Adipocyte (in vitro differentiated cells): Measurements from ENCODE around the gene STAC2.

Source experiments
- DNase-seq: peaks from one replicate; pipeline ENCODE4 v3.0.0-alpha.2; 2015; ENCODE audit warnings: low read depth
- H3K27me3 ChIP-seq: replicated peaks from 2 replicates; pipeline ENCODE4 v1.7.0; 2013; ENCODE audit warnings: mild to moderate bottlenecking, low read length, moderate library complexity; ENCODE audit not compliant: control insufficient read depth, insufficient read depth
- H3K36me3 ChIP-seq: 2 replicates; pipeline ENCODE4 v1.7.0; 2013; ENCODE audit warnings: low read length, mild to moderate bottlenecking, moderate library complexity; ENCODE audit not compliant: control insufficient read depth, insufficient read depth, severe bottlenecking
- H3K4me1 ChIP-seq: 2 replicates; pipeline ENCODE4 v1.7.0; 2013; ENCODE audit warnings: mild to moderate bottlenecking, low read length, moderate library complexity; ENCODE audit not compliant: control insufficient read depth, insufficient read depth
- H3K4me3 ChIP-seq: 2 replicates; pipeline ENCODE4 v1.7.0; 2013; ENCODE audit warnings: mild to moderate bottlenecking, low read length, moderate library complexity
- H3K9ac ChIP-seq: 2 replicates; pipeline ENCODE4 v1.7.0; 2013; ENCODE audit warnings: mild to moderate bottlenecking, low read length, moderate library complexity
- H3K9me3 ChIP-seq: 2 replicates; pipeline ENCODE4 v1.7.0; 2013; ENCODE audit warnings: mild to moderate bottlenecking, low read length, moderate library complexity; ENCODE audit not compliant: control insufficient read depth

The STAC2 gene

DNA sequence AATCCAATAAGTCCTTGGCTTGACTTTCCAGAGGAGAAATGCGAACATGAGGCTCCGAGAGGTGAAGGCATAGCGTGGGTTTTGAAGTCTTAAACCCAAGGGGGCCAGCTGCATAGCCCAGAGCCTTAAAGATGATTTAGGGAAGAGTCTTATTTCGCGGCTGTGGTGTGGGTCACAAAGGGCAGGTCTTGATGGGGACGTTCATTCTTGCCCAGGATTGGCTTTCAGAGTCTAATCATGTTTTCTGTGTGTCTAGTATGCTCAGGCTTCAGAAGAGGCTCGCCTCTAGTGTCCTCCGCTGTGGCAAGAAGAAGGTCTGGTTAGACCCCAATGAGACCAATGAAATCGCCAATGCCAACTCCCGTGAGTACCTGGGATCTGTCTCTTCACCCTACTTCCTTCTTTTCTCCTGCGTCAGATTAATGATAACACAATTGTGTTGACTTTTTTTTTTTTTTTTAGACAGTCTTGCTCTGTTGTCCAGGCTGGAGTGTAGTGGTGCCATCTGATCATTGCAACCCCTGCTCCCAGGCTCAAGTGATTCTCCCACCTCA is 24.7 kb downstream of the STAC2 start:
- Histone ChIP-seq H3K27me3 (no peaks in the 10 kb centered on the region), H3K36me3 (peaks cover 39% of the 10 kb centered on the region), H3K9me3 (no peaks in the 10 kb centered on the region), H3K4me3 (peak overlapping the region; percentile 93), H3K9ac (peak overlapping the region; percentile 100), H3K4me1 (peaks cover 31% of the 10 kb centered on the region)
- DNase-seq: no peak

DNA sequence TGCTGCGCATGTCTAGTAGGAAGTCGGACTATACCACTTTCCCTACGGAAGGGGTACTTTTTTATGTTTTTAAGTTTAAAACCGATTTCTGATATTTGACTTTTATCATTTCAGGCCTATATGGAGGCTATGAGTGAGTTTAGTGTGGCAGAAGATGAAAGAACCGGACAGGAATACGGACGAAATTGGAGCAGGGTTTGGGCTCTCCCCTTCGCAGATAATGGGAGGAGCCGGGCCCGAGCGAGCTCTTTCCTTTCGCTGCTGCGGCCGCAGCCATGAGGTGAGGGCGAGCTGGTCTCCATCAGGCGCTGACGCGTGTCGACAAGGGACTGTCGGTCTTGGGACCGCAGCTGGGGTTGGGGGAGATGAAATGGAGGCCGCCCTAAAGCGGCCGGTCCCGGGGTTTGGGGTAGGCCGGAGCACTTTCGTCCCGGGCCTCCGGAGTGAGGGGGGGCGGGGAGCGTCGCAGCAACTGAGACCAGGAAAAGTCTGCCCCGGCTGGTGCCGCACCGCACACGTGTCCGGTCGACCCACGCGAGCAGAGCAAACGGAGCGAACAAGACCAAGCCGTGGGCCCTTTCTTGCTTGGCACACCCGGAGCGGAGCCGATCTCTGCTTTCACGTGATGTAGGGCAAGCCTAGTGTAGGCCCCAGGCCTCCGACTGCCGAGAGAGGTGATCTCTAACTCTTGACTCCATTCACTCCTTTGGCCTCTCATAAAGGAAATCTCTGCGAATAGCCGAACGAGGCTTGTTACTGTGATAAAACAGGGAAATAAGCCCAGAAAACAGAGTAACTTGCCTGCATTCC is 25.5 kb downstream of the STAC2 start, which contains the start of gene RPL19:
Gene RPL19 (plus strand): TSS at position 214 of the 810 bp plus-strand sequence. CDS start 62 bp downstream, at position 276.
- Histone ChIP-seq H3K27me3 (no peaks in the 10 kb centered on the region), H3K4me3 (peak within 1 kb of the TSS; percentile 93), H3K9me3 (no peaks in the 10 kb centered on the region), H3K4me1 (peaks cover 39% of the 10 kb centered on the region), H3K36me3 (peaks cover 39% of the 10 kb centered on the region), H3K9ac (peak within 1 kb of the TSS; percentile 100)
- peak; percentile 88 for DNase-seq

- peak; percentile 97 for DNase-seq
- no peaks in the 10 kb centered on the region for H3K9me3 ChIP-seq
- peak overlapping the region; percentile 93 for H3K4me3 ChIP-seq
- H3K36me3 ChIP-seq: peaks cover 34% of the 10 kb centered on the region
- H3K9ac ChIP-seq: peak overlapping the region; percentile 100
- peaks cover 44% of the 10 kb centered on the region for H3K4me1 ChIP-seq
- H3K27me3 ChIP-seq: no peaks in the 10 kb centered on the region
Measured at GRCh38 chr17:39199820-39200069, 26.0 kb downstream of the STAC2 start.

- peaks cover 19% of the 10 kb centered on the region for H3K36me3 ChIP-seq
- peaks cover 58% of the 10 kb centered on the region for H3K4me1 ChIP-seq
- H3K4me3 ChIP-seq: peak overlapping the region; percentile 84
- DNase-seq: peak; percentile 29
- H3K27me3 ChIP-seq: no peaks in the 10 kb centered on the region
- peak overlapping the region; percentile 35 for H3K9ac ChIP-seq
- H3K9me3 ChIP-seq: no peaks in the 10 kb centered on the region
Measured at GRCh38 chr17:39198186-39198566, 27.6 kb downstream of the STAC2 start.

DNA sequence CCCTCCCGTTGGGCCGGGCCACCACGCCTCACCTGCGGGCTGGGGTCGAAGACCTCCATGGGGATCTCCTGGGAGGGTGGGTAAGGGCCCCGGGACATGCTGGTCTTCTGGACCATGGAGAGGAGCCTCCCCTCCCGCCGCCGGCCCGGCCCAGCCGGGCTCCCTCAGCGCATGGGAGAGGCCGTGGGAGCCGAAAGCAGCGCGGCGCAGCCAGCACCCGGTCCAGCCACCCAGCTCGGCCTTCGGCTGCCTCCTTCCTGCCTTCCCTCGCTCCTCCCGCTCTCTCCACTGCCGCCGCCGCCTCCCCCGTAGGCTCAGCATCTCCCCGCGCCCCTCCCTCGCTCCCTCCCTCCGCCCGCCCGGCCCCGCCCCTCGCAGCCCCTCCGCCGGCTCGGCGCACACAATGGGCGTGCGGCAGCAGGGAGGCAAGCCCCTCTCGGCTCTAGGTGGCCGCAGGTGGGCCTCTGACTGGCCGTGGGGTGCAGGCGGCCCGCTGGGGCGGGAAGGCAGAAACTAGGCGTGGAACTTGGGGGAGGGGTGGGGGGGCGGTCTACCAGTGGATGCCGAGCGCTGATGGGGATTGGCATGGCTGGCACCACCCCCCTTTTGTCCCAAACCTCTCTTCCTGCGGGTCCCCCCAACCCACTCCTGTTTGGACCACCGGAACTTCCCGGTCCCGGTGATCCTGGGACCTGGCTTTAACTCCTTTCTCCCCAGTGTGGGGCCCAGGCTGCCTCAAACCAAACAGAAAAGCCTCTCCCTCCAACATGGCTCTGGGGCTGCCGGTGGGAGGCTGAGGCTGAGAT is 28.2 kb downstream of the STAC2 start, which contains the start of gene CACNB1:
Gene CACNB1 (minus strand): TSS at position 290 of the 806 bp plus-strand sequence. CDS start 174 bp downstream, at position 116.
- no peaks in the 10 kb centered on the region for H3K9me3 ChIP-seq
- peak; percentile 91 for DNase-seq
- peak within 1 kb of the TSS; percentile 84 for H3K4me3 ChIP-seq
- H3K27me3 ChIP-seq: no peaks in the 10 kb centered on the region
- peaks cover 57% of the 10 kb centered on the region for H3K4me1 ChIP-seq
- H3K36me3 ChIP-seq: peaks cover 18% of the 10 kb centered on the region
- peak within 1 kb of the TSS; percentile 90 for H3K9ac ChIP-seq

DNA sequence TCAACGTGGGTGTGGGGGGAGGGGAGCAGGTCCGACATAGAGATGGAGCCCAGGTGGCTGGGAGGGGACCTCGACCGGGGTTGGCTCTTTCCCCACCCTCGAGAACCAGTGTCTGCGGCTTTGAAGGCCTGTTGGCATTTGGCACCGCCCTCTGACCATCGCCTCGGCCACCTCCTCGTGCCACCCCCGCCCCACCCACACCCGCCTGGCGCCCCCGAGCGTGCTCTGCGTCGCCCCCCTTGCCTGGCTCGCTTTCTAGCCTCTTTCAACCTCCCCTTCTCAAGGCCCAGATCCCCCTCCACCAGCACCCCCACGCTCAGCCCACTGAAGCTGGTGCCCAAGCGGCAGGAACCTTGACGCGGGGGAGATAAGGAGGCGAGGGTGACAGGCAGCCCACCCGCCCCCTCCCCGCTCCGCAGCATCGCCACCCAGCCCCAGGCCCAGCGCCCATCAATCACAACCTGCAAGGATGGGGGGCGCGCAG is 28.9 kb downstream of the STAC2 start:
- peak overlapping the region; percentile 84 for H3K4me3 ChIP-seq
- DNase-seq: peak; percentile 55
- peaks cover 18% of the 10 kb centered on the region for H3K36me3 ChIP-seq
- no peaks in the 10 kb centered on the region for H3K27me3 ChIP-seq
- peak overlapping the region; percentile 90 for H3K9ac ChIP-seq
- no peaks in the 10 kb centered on the region for H3K9me3 ChIP-seq
- peaks cover 49% of the 10 kb centered on the region for H3K4me1 ChIP-seq

DNA sequence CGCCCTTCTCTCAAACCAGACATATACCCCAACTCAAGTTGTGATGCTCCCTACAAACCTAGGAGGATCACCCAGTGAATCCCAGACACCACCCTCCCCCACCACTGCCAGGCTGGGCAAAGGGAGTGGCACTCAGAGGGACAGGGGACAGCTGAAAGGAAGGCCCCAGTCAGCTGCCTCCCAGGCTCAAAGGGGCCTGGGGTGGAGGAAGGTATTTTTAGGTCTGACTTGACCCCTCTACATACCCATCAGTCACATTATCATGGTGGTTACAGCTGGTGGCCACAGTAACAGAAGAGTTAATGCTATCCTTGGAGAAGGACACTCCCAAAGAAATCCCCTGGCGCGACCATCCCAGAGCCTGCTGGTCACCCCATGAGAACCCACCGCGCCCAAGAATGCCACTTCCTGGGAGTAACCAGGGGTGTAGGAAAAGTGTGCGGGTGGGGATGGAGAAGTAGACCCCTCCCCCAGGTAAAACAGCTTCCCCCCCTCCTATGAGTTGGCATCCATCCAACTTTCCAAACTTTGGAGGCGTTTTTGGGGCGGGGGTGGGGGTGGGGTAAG is 29.4 kb downstream of the STAC2 start:
- Histone ChIP-seq H3K4me3 (peak overlapping the region; percentile 84), H3K27me3 (no peaks in the 10 kb centered on the region), H3K36me3 (peaks cover 19% of the 10 kb centered on the region), H3K4me1 (peaks cover 44% of the 10 kb centered on the region), H3K9me3 (no peaks in the 10 kb centered on the region), H3K9ac (peak overlapping the region; percentile 27)
- DNase-seq: peak; percentile 42

DNA sequence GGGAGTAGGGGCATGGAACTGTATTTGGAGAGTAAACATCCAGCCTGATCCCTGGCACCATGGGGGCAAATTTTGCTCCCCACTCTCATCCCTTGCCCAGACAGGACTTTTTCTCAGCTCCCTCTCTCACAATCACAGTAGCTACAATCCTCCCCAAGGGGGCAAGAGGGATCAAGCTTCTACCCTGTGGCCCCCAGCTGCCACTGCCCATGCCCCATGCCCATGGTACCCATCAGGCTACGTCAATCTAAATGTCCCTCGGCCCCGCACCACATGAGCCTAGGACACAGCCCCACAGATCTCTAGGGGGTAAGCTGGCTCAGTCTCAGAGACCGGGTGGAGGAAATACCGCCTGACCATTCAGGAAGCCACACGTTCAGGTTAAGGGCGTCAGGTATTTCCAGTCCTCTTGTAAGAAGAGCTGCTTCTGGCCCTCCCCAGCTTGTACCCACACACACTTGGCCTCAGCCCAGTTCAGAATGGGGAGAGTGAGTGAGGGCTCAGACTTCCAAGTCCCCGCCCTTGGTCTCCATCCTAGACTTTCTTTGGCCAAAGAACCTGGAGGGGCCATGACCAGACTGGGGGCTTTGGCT is 30.1 kb downstream of the STAC2 start:
- no peak for DNase-seq
- Histone ChIP-seq H3K4me1 (peaks cover 38% of the 10 kb centered on the region), H3K4me3 (peak overlapping the region; percentile 84), H3K27me3 (no peaks in the 10 kb centered on the region), H3K9ac (peak overlapping the region; percentile 46), H3K36me3 (peaks cover 23% of the 10 kb centered on the region), H3K9me3 (no peaks in the 10 kb centered on the region)

DNA sequence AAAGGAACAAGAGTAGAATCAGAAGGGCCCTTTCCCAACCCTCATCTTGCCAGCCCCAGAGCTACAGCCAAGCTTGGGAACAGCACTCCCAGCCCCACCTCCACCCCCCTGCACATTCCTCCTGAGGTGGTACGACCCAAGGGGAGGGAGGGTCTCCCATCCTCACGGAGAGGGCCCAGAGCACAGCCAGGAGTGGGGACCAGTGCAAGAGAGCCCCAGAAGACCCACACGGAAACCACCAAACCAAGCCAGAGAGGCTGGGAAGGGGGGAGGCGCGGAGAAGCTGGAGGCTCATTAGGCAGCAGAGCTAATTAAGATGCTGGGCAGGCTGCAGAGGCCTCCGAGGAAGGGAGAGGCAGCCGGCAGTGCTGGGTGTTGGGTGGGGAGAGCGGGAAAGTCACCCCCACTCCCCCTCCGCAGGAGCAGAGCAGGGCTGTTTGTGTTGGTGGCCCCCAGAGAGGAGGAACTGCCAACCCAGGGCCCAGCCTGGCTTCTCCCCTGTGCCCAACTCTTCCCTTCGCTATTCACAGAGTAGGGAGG is 30.7 kb downstream of the STAC2 start:
- H3K4me1 ChIP-seq: peaks cover 38% of the 10 kb centered on the region
- H3K4me3 ChIP-seq: peak overlapping the region; percentile 84
- H3K27me3 ChIP-seq: no peaks in the 10 kb centered on the region
- no peak for DNase-seq
- H3K9me3 ChIP-seq: no peaks in the 10 kb centered on the region
- H3K36me3 ChIP-seq: peaks cover 23% of the 10 kb centered on the region
- peak overlapping the region; percentile 46 for H3K9ac ChIP-seq

- DNase-seq: peak; percentile 62
- Histone ChIP-seq H3K27me3 (no peaks in the 10 kb centered on the region), H3K9ac (peak overlapping the region; percentile 46), H3K36me3 (peaks cover 23% of the 10 kb centered on the region), H3K4me3 (peak overlapping the region; percentile 84), H3K9me3 (no peaks in the 10 kb centered on the region), H3K4me1 (peaks cover 38% of the 10 kb centered on the region)
Measured at GRCh38 chr17:39194089-39194984, 31.4 kb downstream of the STAC2 start.
